HEK293 (cell line): ENCODE results near the gene CBFB.
A peak's percentile ranks its signal among the peaks of the same experiment; 100 is the strongest.

Experiments used
- BCL11A ChIP-seq: fragments of 450-650 bp; formaldehyde crosslinking; IDR thresholded peaks from 2 replicates; pipeline ENCODE4 v1.5.1; 2016; ENCODE audit warnings: low read depth, missing biosample characterization, missing genetic modification characterization
- FEZF1 ChIP-seq: fragments of 450-650 bp; formaldehyde crosslinking; IDR thresholded peaks from 2 replicates; pipeline ENCODE4 v1.5.1; 2016; ENCODE audit warnings: missing biosample characterization, missing genetic modification characterization
- KLF8 ChIP-seq: fragments of 450-650 bp; formaldehyde crosslinking; IDR thresholded peaks from 2 replicates; pipeline ENCODE4 v1.5.1; 2016; ENCODE audit warnings: missing biosample characterization, missing genetic modification characterization
- KLF9 ChIP-seq: fragments of 450-650 bp; formaldehyde crosslinking; IDR thresholded peaks from 2 replicates; pipeline ENCODE4 v1.5.1; 2016; ENCODE audit warnings: missing biosample characterization, missing genetic modification characterization, low read depth
- PATZ1 ChIP-seq: fragments of 450-650 bp; formaldehyde crosslinking; IDR thresholded peaks from 2 replicates; pipeline ENCODE4 v1.5.1; 2016; ENCODE audit warnings: missing biosample characterization, missing genetic modification characterization
- PRDM2 ChIP-seq: fragments of 450-650 bp; formaldehyde crosslinking; IDR thresholded peaks from 2 replicates; pipeline ENCODE4 v1.5.1; 2016; ENCODE audit warnings: missing biosample characterization, missing genetic modification characterization, borderline replicate concordance
- SCRT2 ChIP-seq: fragments of 450-650 bp; formaldehyde crosslinking; IDR thresholded peaks from 2 replicates; pipeline ENCODE4 v1.5.1; 2016; ENCODE audit warnings: missing biosample characterization, missing genetic modification characterization
- SP7 ChIP-seq: fragments of 450-650 bp; formaldehyde crosslinking; IDR thresholded peaks from 2 replicates; pipeline ENCODE4 v1.5.1; 2016; ENCODE audit warnings: missing biosample characterization, missing genetic modification characterization
- WT1 ChIP-seq: fragments of 450-650 bp; formaldehyde crosslinking; IDR thresholded peaks from 2 replicates; pipeline ENCODE4 v1.5.1; 2016; ENCODE audit warnings: missing biosample characterization, missing genetic modification characterization
- YY2 ChIP-seq: fragments of 450-650 bp; formaldehyde crosslinking; IDR thresholded peaks from 2 replicates; pipeline ENCODE4 v1.5.1; 2016; ENCODE audit warnings: missing biosample characterization, missing genetic modification characterization
- ZBTB26 ChIP-seq: fragments of 450-650 bp; formaldehyde crosslinking; optimal IDR thresholded peaks from 2 replicates; pipeline ENCODE3; 2016; ENCODE audit warnings: missing biosample characterization, mild to moderate bottlenecking, missing genetic modification characterization
- ZBTB6 ChIP-seq: fragments of 450-650 bp; formaldehyde crosslinking; IDR thresholded peaks from 2 replicates; pipeline ENCODE4 v1.5.1; 2017; ENCODE audit warnings: missing biosample characterization, missing genetic modification characterization
- ZBTB8A ChIP-seq: fragments of 450-650 bp; formaldehyde crosslinking; IDR thresholded peaks from 2 replicates; pipeline ENCODE4 v1.5.1; 2016; ENCODE audit warnings: missing biosample characterization, missing genetic modification characterization
- ZIC2 ChIP-seq: fragments of 450-650 bp; formaldehyde crosslinking; IDR thresholded peaks from 2 replicates; pipeline ENCODE4 v1.5.1; 2016; ENCODE audit warnings: missing biosample characterization, missing genetic modification characterization
- ZNF155 ChIP-seq: fragments of 450-650 bp; formaldehyde crosslinking; IDR thresholded peaks from 2 replicates; pipeline ENCODE4 v1.5.1; 2016; ENCODE audit warnings: missing biosample characterization, missing genetic modification characterization
- ZNF18 ChIP-seq: fragments of 450-650 bp; formaldehyde crosslinking; IDR thresholded peaks from 2 replicates; pipeline ENCODE4 v1.5.1; 2016; ENCODE audit warnings: missing biosample characterization, missing genetic modification characterization
- ZNF2 ChIP-seq: fragments of 450-650 bp; formaldehyde crosslinking; IDR thresholded peaks from 2 replicates; pipeline ENCODE4 v1.5.1; 2016; ENCODE audit warnings: missing biosample characterization, missing genetic modification characterization
- ZNF221 ChIP-seq: fragments of 450-650 bp; formaldehyde crosslinking; IDR thresholded peaks from 2 replicates; pipeline ENCODE4 v1.5.1; 2017; ENCODE audit warnings: missing biosample characterization, missing genetic modification characterization, borderline replicate concordance
- ZNF335 ChIP-seq: fragments of 450-650 bp; formaldehyde crosslinking; conservative IDR thresholded peaks from 2 replicates; pipeline ENCODE4 v1.5.1; 2016; ENCODE audit warnings: missing biosample characterization, missing genetic modification characterization
- ZNF398 ChIP-seq: fragments of 450-650 bp; formaldehyde crosslinking; IDR thresholded peaks from 2 replicates; pipeline ENCODE4 v1.5.1; 2017; ENCODE audit warnings: missing biosample characterization, missing genetic modification characterization
- ZNF561 ChIP-seq: fragments of 450-650 bp; IDR thresholded peaks from 2 replicates; pipeline ENCODE4 v1.5.1; 2018; ENCODE audit warnings: missing biosample characterization, missing genetic modification characterization, borderline replicate concordance
- ZNF600 ChIP-seq: fragments of 450-650 bp; formaldehyde crosslinking; IDR thresholded peaks from 2 replicates; pipeline ENCODE4 v1.5.1; 2016; ENCODE audit warnings: missing biosample characterization, missing genetic modification characterization
- ZNF660 ChIP-seq: fragments of 450-650 bp; IDR thresholded peaks from 2 replicates; pipeline ENCODE4 v1.5.1; 2018; ENCODE audit warnings: missing biosample characterization, mild to moderate bottlenecking, missing genetic modification characterization
- ZNF76 ChIP-seq: fragments of 450-650 bp; formaldehyde crosslinking; IDR thresholded peaks from 2 replicates; pipeline ENCODE4; 2016; ENCODE audit warnings: low read depth, missing biosample characterization, missing genetic modification characterization, borderline replicate concordance
- ZXDB ChIP-seq: fragments of 450-650 bp; formaldehyde crosslinking; IDR thresholded peaks from 2 replicates; pipeline ENCODE4 v1.5.1; 2016; ENCODE audit warnings: missing biosample characterization, missing genetic modification characterization

CBFB gene

GRCh38 chr16:67109407-67110135 lies 80.6 kb downstream of the CBFB start, which contains the start of gene PHAF1 (continued):
- TF ChIP-seq ZNF600 (tag by site-specific recombination) (peak; percentile 91), PATZ1 (tag by site-specific recombination) (peak; percentile 67), KLF9 (tag by site-specific recombination) (peak; percentile 14; the same call in 1 of the 2 replicates), PRDM2 (tag by site-specific recombination) (no peak), ZNF76 (tag by site-specific recombination) (peak; percentile 27; the same call in 1 of the 2 replicates), ZNF2 (tag by site-specific recombination) (peak; percentile 70), ZBTB6 (tag by site-specific recombination) (peak; percentile 40; the same call in 1 of the 2 replicates), ZBTB26 (tag by site-specific recombination) (peak; percentile 83), ZNF221 (tag by site-specific recombination) (no peak), BCL11A (tag by site-specific recombination) (no peak), SP7 (tag by site-specific recombination) (peak; percentile 78; the same call in 1 of the 2 replicates), ZNF18 (tag by site-specific recombination) (no peak), ZNF561 (peak; percentile 37; the same call in 1 of the 2 replicates), ZNF660 (tag by site-specific recombination) (peak; percentile 42; the same call in 1 of the 2 replicates), WT1 (tag by site-specific recombination) (0 out of 2 replicates have a peak, but pooled peaks have one; percentile 26), ZNF155 (no peak), KLF8 (tag by site-specific recombination) (peak; percentile 74; the same call in 1 of the 2 replicates), ZNF398 (0 out of 2 replicates have a peak, but pooled peaks have one; percentile 26), FEZF1 (tag by site-specific recombination) (no peak), ZNF335 (tag by site-specific recombination) (peak; percentile 95), ZIC2 (tag by site-specific recombination) (peak; percentile 66), YY2 (tag by site-specific recombination) (peak; percentile 47; the same call in 1 of the 2 replicates), ZXDB (tag by site-specific recombination) (0 out of 2 replicates have a peak, but pooled peaks have one; percentile 51), ZBTB8A (peak; percentile 81), SCRT2 (tag by site-specific recombination) (0 out of 2 replicates have a peak, but pooled peaks have one; percentile 22)
